Amniotic stem cell (primary cell): ENCODE measurements around the gene KLHL2.

Experiments
- DNase-seq: peaks from one replicate; lab custom pipeline; 2025; lab: John Stamatoyannopoulos, UW

The KLHL2 gene

GRCh38 chr4:165368567-165368966, 161.2 kb downstream of the KLHL2 start:
- DNase-seq: no peak

GRCh38 chr4:165369522-165369921, 162.2 kb downstream of the KLHL2 start:
- no peak for DNase-seq

- DNase-seq: no peak
These were observed 163.2 kb downstream of the KLHL2 start for GRCh38 chr4:165370530-165370929.
